ENCODE measurements around the gene SLC39A11.

- TF ChIP-seq NFIC (IDR thresholded peaks at IDR 0.05; ENCODE audit: borderline replicate concordance) = no peak
- no peak for TF ChIP-seq USF2 (IDR thresholded peaks at IDR 0.05; ENCODE audit: borderline replicate concordance, low read depth, low read length)
- TF ChIP-seq TAF1 (IDR thresholded peaks at IDR 0.05; ENCODE audit: borderline replicate concordance, low read depth, low read length) = no peak
Measured at GRCh38 chr17:72658675-72659074, 433.8 kb downstream of the SLC39A11 start.
